K562 (cell line): ENCODE data around the gene KXD1. TPM values are rescaled to one million over a fixed set of nuclear protein-coding genes. Genes with fewer than 3 reads are reported as not detected.
A peak's percentile ranks its signal among the peaks of the same experiment; 100 is the strongest.

Experiments
- ATAC-seq: fragments of 200-7000 bp; cut with Tn5 transposase; 3 replicates; pipeline ENCODE4 v1.9.1; 2020; ENCODE audit warnings: moderate library complexity
- BruUV-seq: library from RNA; stranded (reverse); fragments of 400-500 nt; replicated peaks from 2 replicates; lab custom pipeline; 2021; lab: Mats Ljungman, UMichigan
- CTCF ChIA-PET: fragments of 300-600 bp; formaldehyde crosslinking; extraction: SDS; loops from one replicate; lab custom pipeline; 2021; ENCODE audit warnings: low intra/inter-chr PET ratio; lab: Yijun Ruan, JAX
- POLR2A ChIA-PET: fragments of 300-600, 350-650 bp; sonication (Branson Sonifier 250); formaldehyde crosslinking; extraction: SDS; loops from one replicate; lab custom pipeline; 2021; ENCODE audit warnings: antibody characterized with exemption, inconsistent platforms; lab: Yijun Ruan, JAX
- DNase-seq, 4 experiments: peaks; one replicate each; pipeline versions ENCODE4 v3.0.0 to v3.0.0-alpha.2; 2011 to 2018; ENCODE audit warnings: low spot score in 3 of 4, mixed read lengths in 3 of 4; ENCODE audit errors: extremely low read depth in 1 of 4
- FAIRE-seq: peaks from 2 replicates; lab custom pipeline; 2011; peaks lifted over from hg19 to GRCh38; lab: Jason Lieb, UNC
- H2AFZ ChIP-seq: 2 replicates; pipeline ENCODE4 v1.6.0; 2011; ENCODE audit warnings: low read depth, low read length, control low read depth, inconsistent platforms
- H3K27ac ChIP-seq: fragments of 200-600 bp; 3 replicates; pipeline ENCODE4 v1.8.0; 2011; ENCODE audit warnings: low read depth, mild to moderate bottlenecking, control low read depth, inconsistent platforms, low read length, moderate library complexity, mixed read lengths; ENCODE audit errors: extremely low read depth
- H3K27me3 ChIP-seq, 2 experiments: fragments of 300-600 bp in 1 of 2; 2 replicates in 1 of 2; 3 replicates in 1 of 2; pipeline versions ENCODE4 v1.6.0 to v1.8.0; 2011; ENCODE audit warnings: inconsistent platforms in 2 of 2, low read length in 2 of 2, mild to moderate bottlenecking in 1 of 2, mixed read lengths in 1 of 2, moderate library complexity in 1 of 2; ENCODE audit not compliant: control insufficient read depth in 2 of 2, insufficient read depth in 2 of 2
- H3K36me3 ChIP-seq: fragments of 300-600 bp; 3 replicates; pipeline ENCODE4 v1.8.0; 2011; ENCODE audit warnings: mild to moderate bottlenecking, low read length, inconsistent platforms; ENCODE audit not compliant: control insufficient read depth, insufficient read depth
- H3K4me1 ChIP-seq, 2 experiments: fragments of 200-600 bp in 1 of 2; replicated peaks in 1 of 2; 2 replicates in 1 of 2; 3 replicates in 1 of 2; pipeline versions ENCODE4 v1.5.1 to v1.8.0; 2011; ENCODE audit warnings: inconsistent platforms in 2 of 2, low read length in 2 of 2, mild to moderate bottlenecking in 1 of 2, mixed read lengths in 1 of 2, moderate library complexity in 1 of 2; ENCODE audit not compliant: control insufficient read depth in 2 of 2, insufficient read depth in 2 of 2
- H3K4me2 ChIP-seq: 2 replicates; pipeline ENCODE4 v1.6.1; 2011; ENCODE audit warnings: low read length, control low read depth, inconsistent platforms, mixed read lengths; ENCODE audit not compliant: insufficient read depth
- H3K4me3 ChIP-seq: fragments of 200-600 bp; sonication (generic), shearing (Covaris generic); 2 replicates; pipeline ENCODE4 v1.5.1; 2016; ENCODE audit warnings: control low read depth, inconsistent platforms
- H3K79me2 ChIP-seq: fragments of 200-600 bp; 3 replicates; pipeline ENCODE4 v1.8.0; 2011; ENCODE audit warnings: low read length, inconsistent platforms; ENCODE audit not compliant: control insufficient read depth, insufficient read depth
- H3K9ac ChIP-seq, 2 experiments: 2 replicates each; pipeline versions ENCODE4 v1.6.0 to v1.6.1; 2011; ENCODE audit warnings: low read depth in 2 of 2, low read length in 2 of 2, control low read depth in 1 of 2, inconsistent platforms in 1 of 2, mild to moderate bottlenecking in 1 of 2, mixed read lengths in 1 of 2; ENCODE audit not compliant: insufficient read depth in 1 of 2
- H3K9me1 ChIP-seq: one replicate; pipeline ENCODE4 v1.6.0; 2011; ENCODE audit warnings: inconsistent platforms, mild to moderate bottlenecking, low read length, moderate library complexity; ENCODE audit not compliant: control insufficient read depth, insufficient read depth
- H3K9me3 ChIP-seq: replicated peaks from 2 replicates; pipeline ENCODE4 v1.5.1; 2011; ENCODE audit warnings: low read depth, low read length, inconsistent platforms; ENCODE audit not compliant: control insufficient read depth, insufficient read depth
- H4K20me1 ChIP-seq: replicated peaks from 2 replicates; pipeline ENCODE4 v1.6.1; 2011; ENCODE audit warnings: low read length, inconsistent platforms, mixed read lengths; ENCODE audit not compliant: control insufficient read depth, insufficient read depth
- BRF1 ChIP-seq: IDR thresholded peaks from 3 replicates; pipeline ENCODE4 v1.6.1; 2011; ENCODE audit warnings: borderline replicate concordance, mild to moderate bottlenecking; ENCODE audit not compliant: insufficient read length; ENCODE audit errors: extremely low read depth
- CBFA2T3 ChIP-seq: fragments of 450-650 bp; IDR thresholded peaks from 2 replicates; pipeline ENCODE4 v1.6.1; 2017
- CTBP1 ChIP-seq: fragments of 450-650 bp; IDR thresholded peaks from 2 replicates; pipeline ENCODE4 v1.6.1; 2016; ENCODE audit warnings: borderline replicate concordance
- ELF2 ChIP-seq: fragments of 250-450 bp; sonication (Bioruptor Pico); IDR thresholded peaks from 2 replicates; pipeline ENCODE4 v1.5.0; 2021; ENCODE audit warnings: mild to moderate bottlenecking
- ETV1 ChIP-seq: fragments of 450-650 bp; conservative IDR thresholded peaks from 2 replicates; pipeline ENCODE4 v1.6.1; 2016; ENCODE audit warnings: missing genetic modification characterization, control low read depth, low read depth, missing compliant biosample characterization
- GABPB2 ChIP-seq: fragments of 250-450 bp; sonication (Bioruptor Pico); conservative IDR thresholded peaks from 2 replicates; pipeline ENCODE4 v1.5.1; 2021; ENCODE audit warnings: mild to moderate bottlenecking
- KHSRP ChIP-seq: fragments of 450-650 bp; IDR thresholded peaks from 2 replicates; pipeline ENCODE4 v1.6.1; 2017
- MEF2D ChIP-seq: conservative IDR thresholded peaks from 2 replicates; pipeline ENCODE4 v1.6.1; 2016; ENCODE audit warnings: low read depth, missing genetic modification characterization, missing compliant biosample characterization
- NCOA6 ChIP-seq: fragments of 450-650 bp; IDR thresholded peaks from 2 replicates; pipeline ENCODE4 v1.6.1; 2017; ENCODE audit warnings: mild to moderate bottlenecking
- PTBP1 ChIP-seq: fragments of 200-400 bp; formaldehyde crosslinking; IDR thresholded peaks from 2 replicates; pipeline ENCODE4 v1.6.1; 2017; ENCODE audit warnings: low read depth, low read length
- RFX5 ChIP-seq: IDR thresholded peaks from 2 replicates; pipeline ENCODE4 v1.6.1; 2011; ENCODE audit warnings: low read depth, mild to moderate bottlenecking, improper control_type of control experiment, low read length
- TBL1XR1 ChIP-seq, 2 experiments: IDR thresholded peaks; 2 replicates each; pipeline ENCODE4 v1.6.1; 2012; ENCODE audit warnings: improper control_type of control experiment in 2 of 2, low read length in 2 of 2, mild to moderate bottlenecking in 1 of 2
- USF1 ChIP-seq: sonication (generic); formaldehyde crosslinking; IDR thresholded peaks from 2 replicates; pipeline ENCODE4 v1.9.0; 2022; ENCODE audit warnings: mild to moderate bottlenecking, missing genetic modification reagents
- ZNF518B ChIP-seq: fragments of 250-450 bp; sonication (Bioruptor Pico); IDR thresholded peaks from 2 replicates; pipeline ENCODE4 v1.5.0; 2021; ENCODE audit warnings: mild to moderate bottlenecking, moderate library complexity
- ZNF57 ChIP-seq: fragments of 450-650 bp; formaldehyde crosslinking; IDR thresholded peaks from 2 replicates; pipeline ENCODE4 v1.4.0; 2020; ENCODE audit warnings: mild to moderate bottlenecking, moderate library complexity
- ZNF740 ChIP-seq, 3 experiments: fragments of 200-800 bp in 1 of 3; sonication (Bioruptor generic) in 1 of 3; sonication (generic) in 1 of 3; formaldehyde crosslinking in 1 of 3; IDR thresholded peaks; 2 replicates each; pipeline versions ENCODE4 v1.6.1 to v1.8.0; 2016 to 2022; ENCODE audit warnings: mild to moderate bottlenecking in 2 of 3, missing compliant biosample characterization in 2 of 3, missing genetic modification characterization in 2 of 3, missing genetic modification reagents in 1 of 3
- ZSCAN29 ChIP-seq: fragments of 450-650 bp; IDR thresholded peaks from 2 replicates; pipeline ENCODE4 v1.6.1; 2017
- WGBS: fragments of 100-300 bp; shearing (Covaris generic); methylation state at CpG from one replicate; pipeline ENCODE4 v1.1.6; 2016; ENCODE audit warnings: low coverage, mixed read lengths; ENCODE audit not compliant: insufficient coverage; ENCODE audit errors: missing lambda C conversion rate; 5-methylcytosine and 5-hydroxymethylcytosine counted together
- in situ Hi-C: fragments of 300-500 bp; cut with MboI; formaldehyde crosslinking; loops from 4 replicates; pipeline ENCODE4 v1.15.0; 2018; ENCODE audit warnings: inconsistent platforms, mixed read lengths
- intact Hi-C: fragments of 100-400 bp; cut with micrococcal nuclease; formaldehyde crosslinking; loops from 2 replicates; pipeline ENCODE4 v1.14.2; 2022
- polyA plus RNA-seq, 8 experiments: library from polyadenylated mRNA; depleted of rRNA in 4 of 8; stranded (reverse) in 5 of 8; unstranded in 3 of 8; fragments of >200 nt; fragmentation: Nextera tagmentation in 2 of 8; fragmentation: Illumina TruSeq in 1 of 8; extraction: Ambion mirVana in 2 of 8; extraction: Trizol in 1 of 8; gene quantifications; 2 replicates each; pipeline versions ENCODE4 v1.2.1 to v1.2.3, GENCODE V29; 2011 to 2014; ENCODE audit warnings: inconsistent platforms in 1 of 8, missing spikeins in 1 of 8
- total RNA-seq, 7 experiments: library from RNA; depleted of rRNA in 6 of 7; stranded (reverse); fragments of >200 nt in 6 of 7; fragmentation: Illumina TruSeq in 2 of 7; extraction: Trizol in 2 of 7; gene quantifications; 2 replicates each; pipeline versions ENCODE4 v1.2.1 to v1.2.3, GENCODE V29; 2011 to 2021; ENCODE audit warnings: low replicate concordance in 1 of 7

Gene KXD1
- total and polyA plus RNA-seq, 9 of the 15 experiments (the other 6 are each of a cell fraction or from before 2014, with no cell fraction given), result 21.9 to 210 (median 118) TPM

GRCh38 chr19:18596752-18597157 is 39.1 kb downstream of the KXD1 start:
- H3K27ac ChIP-seq, result peak overlapping the region; percentile 59; the same call in 2 of the 3 replicates
- BruUV-seq, result no TSS peak
- no peaks in the 10 kb centered on the region for H3K79me2 ChIP-seq
- 0 out of 2 replicates have a peak overlapping the region, but pooled peaks have one; percentile 16 for H3K4me3 ChIP-seq
- 2% methylated on average over 19 of the region's 21 CpGs for WGBS
- POLR2A ChIA-PET, result interaction anchor here (0.8 kb wide), 1 partner anchor 9 kb away, joined by 3 read pairs; no protein-coding TSS in a partner anchor
- no peaks in the 10 kb centered on the region for H3K9me1 ChIP-seq
- no peaks in the 10 kb centered on the region for H3K9me3 ChIP-seq
- FAIRE-seq, result peak; percentile 99
- CTCF ChIA-PET, result no interaction called here
- peak overlapping the region; percentile 77 for H3K4me2 ChIP-seq
- peak overlapping the region; percentile 49 to 89 for H3K9ac ChIP-seq
- in situ Hi-C loops, result no loop called here
- H4K20me1 ChIP-seq, result no peaks in the 10 kb centered on the region
- peaks cover 21 to 69% of the 10 kb centered on the region in 2 experiments for H3K4me1 ChIP-seq
- H2AFZ ChIP-seq, result peak overlapping the region; percentile 99
- H3K36me3 ChIP-seq, result no peaks in the 10 kb centered on the region; the same call in 2 of the 3 replicates
- peak; percentile 92 to 95 (median 94) for DNase-seq
- H3K27me3 ChIP-seq, result no peaks in the 10 kb centered on the region
- intact Hi-C loops, result loop anchor here (10.0 kb wide), 1 partner anchor 248 kb away; no protein-coding TSS in a partner anchor
- peak; percentile 92 for ATAC-seq
- TF ChIP-seq ETV1 (tag) (no peak), BRF1 (no peak), PTBP1 (no peak), ZNF57 (CRISPR knock-in tag) (no peak), CTBP1 (peak; percentile 42; the same call in 1 of the 2 replicates), ZNF740 (CRISPR knock-in tag; IDR thresholded peaks at IDR 0.05) (no peak), ZNF740 (tag; IDR thresholded peaks at IDR 0.05) (no peak), TBL1XR1 (IDR thresholded peaks at IDR 0.05; ENCODE audit: low read length in 2 of 2) (no peak), ELF2 (CRISPR knock-in tag) (no peak), USF1 (0 out of 2 replicates have a peak, but pooled peaks have one; percentile 23), ZNF518B (CRISPR knock-in tag) (no peak), ZSCAN29 (peak; percentile 92), KHSRP (no peak), NCOA6 (no peak; the same call in 1 of the 2 replicates), RFX5 (no peak), GABPB2 (CRISPR knock-in tag) (no peak), CBFA2T3 (no peak), MEF2D (tag) (no peak)
